Ovary (tissue), 9 donors: ENCODE measurements around the gene SORCS2. TPM values are rescaled to one million over a fixed set of nuclear protein-coding genes. Genes with fewer than 3 reads are reported as not detected.

Experiments used
- DNase-seq, 5 donors: peaks; one replicate each; pipeline ENCODE4 v3.0.0-alpha.2; 2019 to 2020
- H3K27ac ChIP-seq, 2 donors: fragments of 200-600 bp; one replicate each; pipeline versions ENCODE4 v1.5.1 to v1.8.0; 2019 to 2022
- H3K27me3 ChIP-seq: fragments of 200-600 bp; one replicate; pipeline ENCODE4 v1.8.0; 2022
- H3K36me3 ChIP-seq: fragments of 200-600 bp; sonication (generic); one replicate; pipeline ENCODE4 v1.5.1; 2019
- H3K4me1 ChIP-seq: one replicate; pipeline ENCODE4 v1.8.1; 2013; ENCODE audit warnings: mild to moderate bottlenecking, moderate library complexity; ENCODE audit not compliant: insufficient read depth
- H3K4me3 ChIP-seq: fragments of 200-600 bp; sonication (generic); one replicate; pipeline ENCODE4 v1.5.1; 2017
- H3K9me3 ChIP-seq, 2 donors: fragments of 200-600 bp in 1 of 2; sonication (generic) in 1 of 2; one replicate each; pipeline versions ENCODE4 v1.5.1 to v1.8.1; 2013 to 2019; ENCODE audit warnings: mild to moderate bottlenecking in 1 of 2, moderate library complexity in 1 of 2
- EP300 ChIP-seq: sonication (generic); formaldehyde crosslinking; IDR thresholded peaks from one replicate; pipeline ENCODE4 v1.6.1; 2017; ENCODE audit warnings: antibody characterized with exemption
- POLR2A ChIP-seq: fragments of 450-650 bp; IDR thresholded peaks from one replicate; pipeline ENCODE4 v1.6.1; 2017; ENCODE audit warnings: antibody characterized with exemption, mild to moderate bottlenecking, moderate library complexity
- WGBS, 3 donors: extraction: QIAGEN DNeasy Blood & Tissue Kit in 1 of 3; methylation state at CpG; one replicate each; pipeline versions ENCODE4 v1.1.5 to v1.1.7; 2013 to 2017; 5-methylcytosine and 5-hydroxymethylcytosine counted together
- intact Hi-C, 4 donors: fragments of 100-400 bp; cut with DNase I; formaldehyde crosslinking; loops; one replicate each; pipeline versions ENCODE4 v1.11.0 to v1.15.1; 2022 to 2023
- microRNA-seq, 3 donors: library from miRNA; unstranded; fragments of <30 nt; microRNA quantifications; one replicate each; pipeline versions ENCODE4 to v1.2.0, GENCODE V29; 2019 to 2020
- polyA plus RNA-seq, 2 donors: library from polyadenylated mRNA; stranded (reverse); fragments of 200-250 nt in 1 of 2; fragments of 350-450 nt in 1 of 2; fragmentation: Illumina TruSeq in 1 of 2; extraction: RNeasy Lipid Tissue Mini Kit (QIAGEN cat#74804) in 1 of 2; gene quantifications; one replicate each; pipeline ENCODE4 v1.2.3, GENCODE V29; 2013 to 2014
- small RNA-seq: library from RNA; depleted of rRNA; stranded (forward); fragments of <200 nt; gene quantifications from one replicate; pipeline ENCODE3, GENCODE V24; 2016
- total RNA-seq, 7 donors: library from RNA; depleted of rRNA in 2 of 7; stranded (reverse); fragments of >200 nt in 2 of 7; fragmentation: NEBNext Ultra II Directional in 3 of 7; extraction: Animal tissue kit (Norgen Biotek cat#: 25700) in 3 of 7; gene quantifications; one replicate each; pipeline versions ENCODE4 v1.1.0 to v1.2.4, GENCODE V29; 2016 to 2023
- TF ChIP-seq, protein P1 (sequence below), 3 donors: fragments of 450-650 bp in 2 of 3; fragments of 200-600 bp in 1 of 3; IDR thresholded peaks; one replicate each; pipeline versions ENCODE4 v1.5.1 to v1.8.0; 2016 to 2022; ENCODE audit warnings: antibody characterized with exemption in 3 of 3, mild to moderate bottlenecking in 1 of 3
- donor health status: DM: no; HTN: no; CAD: no; lungs with moderate emphysema.
- donor health status: DM: no; HTN: no; CAD: no.
- donor health status: Bipolar disorder and iron deficiency.
- donor health status: DM: yes; HTN: yes; CAD: no.
- donor health status: DM: no; HTN: no; CAD: no.
- donor health status: DM: yes; HTN: yes; CAD: no.

Gene SORCS2
- total and polyA plus RNA-seq, 9 donors, result 0.60 to 23.9 (median 7.1) TPM

DNA sequence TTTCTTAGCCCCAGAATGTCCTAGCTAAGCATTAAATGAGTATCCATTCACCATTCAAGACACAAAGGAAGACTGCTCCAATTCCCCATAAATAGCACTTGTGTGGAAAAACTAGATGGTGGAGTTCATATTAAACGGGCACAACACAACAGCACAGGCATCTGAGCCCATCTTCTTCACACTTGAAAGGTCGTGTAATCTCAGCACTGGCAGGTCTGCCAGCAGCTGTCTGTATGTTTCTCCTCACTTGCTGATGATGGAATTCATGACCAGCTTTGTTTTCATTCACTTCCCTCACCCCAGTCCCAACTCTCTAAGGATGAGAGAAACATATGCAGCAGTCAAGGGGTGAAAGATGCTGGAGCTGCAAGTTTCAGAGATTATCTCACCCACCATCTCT is 598.7 kb downstream of the SORCS2 start:
- DNase-seq, result peak in 1 of 5 donors; percentile 5
- H3K36me3 ChIP-seq, result no peaks in the 10 kb centered on the region

More for the DNA sequence above, 598.7 kb downstream of the SORCS2 start:
- 26 to 52% (median 47%) methylated on average over 2 of the region's 2 CpGs for WGBS, 3 donors
- Histone ChIP-seq H3K4me1 (peaks cover 10% of the 10 kb centered on the region), H3K9me3 (no peaks in the 10 kb centered on the region), H3K27me3 (no peaks in the 10 kb centered on the region), H3K27ac (no peak overlapping the region), H3K4me3 (no peak overlapping the region)
- TF ChIP-seq, protein P1, sequence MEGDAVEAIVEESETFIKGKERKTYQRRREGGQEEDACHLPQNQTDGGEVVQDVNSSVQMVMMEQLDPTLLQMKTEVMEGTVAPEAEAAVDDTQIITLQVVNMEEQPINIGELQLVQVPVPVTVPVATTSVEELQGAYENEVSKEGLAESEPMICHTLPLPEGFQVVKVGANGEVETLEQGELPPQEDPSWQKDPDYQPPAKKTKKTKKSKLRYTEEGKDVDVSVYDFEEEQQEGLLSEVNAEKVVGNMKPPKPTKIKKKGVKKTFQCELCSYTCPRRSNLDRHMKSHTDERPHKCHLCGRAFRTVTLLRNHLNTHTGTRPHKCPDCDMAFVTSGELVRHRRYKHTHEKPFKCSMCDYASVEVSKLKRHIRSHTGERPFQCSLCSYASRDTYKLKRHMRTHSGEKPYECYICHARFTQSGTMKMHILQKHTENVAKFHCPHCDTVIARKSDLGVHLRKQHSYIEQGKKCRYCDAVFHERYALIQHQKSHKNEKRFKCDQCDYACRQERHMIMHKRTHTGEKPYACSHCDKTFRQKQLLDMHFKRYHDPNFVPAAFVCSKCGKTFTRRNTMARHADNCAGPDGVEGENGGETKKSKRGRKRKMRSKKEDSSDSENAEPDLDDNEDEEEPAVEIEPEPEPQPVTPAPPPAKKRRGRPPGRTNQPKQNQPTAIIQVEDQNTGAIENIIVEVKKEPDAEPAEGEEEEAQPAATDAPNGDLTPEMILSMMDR (IDR thresholded peaks at IDR 0.05), result no peak
- TF ChIP-seq EP300 (no peak), POLR2A (no peak)
- intact Hi-C loops, result no loop called here

Small RNA genes within 50 kb of the gene (microRNA-seq; reads per million reads assigned to microRNA genes)
- gene MIR4274 (0 reads per million in 3 donors), gene MIR4798 (0 to 1.2 (median 0.79) reads per million in 3 donors)

Small RNA genes within 50 kb of the gene (small RNA-seq; reads per million reads assigned to genes)
- gene MIR4274, result not detected
- gene MIR4798, result not detected

Other genes starting within 250 kb of the SORCS2 start
- 10 to 100 TPM; 11.9 to 31.6 (median 26.9) TPM for gene TADA2B, start 149.2 kb upstream of the SORCS2 start, total RNA-seq
- gene TADA2B, start 149.2 kb upstream of the SORCS2 start, polyA plus RNA-seq, result 10 to 100 TPM; 18.6 to 20.2 TPM
- gene GRPEL1, start 124.5 kb upstream of the SORCS2 start, total RNA-seq, result 10 to 100 TPM; 11.1 to 37.0 (median 23.3) TPM
- gene GRPEL1, start 124.5 kb upstream of the SORCS2 start, polyA plus RNA-seq, result 10 to 100 TPM; 16.6 to 74.8 TPM
- under 1 TPM in 1 of 7 donors, not detected in 6; 0.34 TPM for gene PSAPL1, start 242.4 kb downstream of the SORCS2 start, total RNA-seq
- gene PSAPL1, start 242.4 kb downstream of the SORCS2 start, polyA plus RNA-seq, result not detected